GM12878 (cell line): ENCODE measurements around the gene CCNC. TPM values are rescaled to one million over a fixed set of nuclear protein-coding genes. Genes with fewer than 3 reads are reported as not detected.

Source experiments
- ATAC-seq: fragments of 200-7000 bp; cut with Tn5 transposase; 3 replicates; pipeline ENCODE4 v1.9.1; 2020; ENCODE audit warnings: mild to moderate bottlenecking, moderate library complexity
- BruUV-seq: library from RNA; stranded (reverse); fragments of 400-500 nt; replicated peaks from 2 replicates; lab custom pipeline; 2021; lab: Mats Ljungman, UMichigan
- CTCF ChIA-PET: fragments of 300-600 bp; sonication (Branson Sonifier 250); formaldehyde crosslinking; extraction: SDS; loops from one replicate; lab custom pipeline; 2021; ENCODE audit warnings: inconsistent platforms; lab: Yijun Ruan, JAX
- POLR2A ChIA-PET: fragments of 350-600 bp; formaldehyde crosslinking; extraction: SDS; loops from one replicate; lab custom pipeline; 2021; ENCODE audit warnings: inconsistent platforms; lab: Charles Lee
- RAD21 ChIA-PET: fragments of 300-600 bp; sonication (Branson Sonifier 250); formaldehyde crosslinking; loops from one replicate; lab custom pipeline; 2023; ENCODE audit warnings: antibody characterized with exemption; ENCODE audit not compliant: unreplicated experiment; lab: Charles Lee
- SMC1A ChIA-PET: fragments of 300-600 bp; sonication (Branson Sonifier 250); formaldehyde crosslinking; loops from one replicate; lab custom pipeline; 2023; ENCODE audit not compliant: unreplicated experiment, uncharacterized antibody; lab: Charles Lee
- DNase-seq: peaks from one replicate; pipeline ENCODE4 v3.0.0-alpha.2; 2011; ENCODE audit warnings: low read depth, low spot score
- FAIRE-seq: peaks from 3 replicates; lab custom pipeline; 2011; peaks lifted over from hg19 to GRCh38; lab: Jason Lieb, UNC
- H2AFZ ChIP-seq: 2 replicates; pipeline ENCODE4 v1.6.0; 2011; ENCODE audit warnings: low read depth, low read length, control low read depth; ENCODE audit not compliant: control insufficient read depth
- H3K27ac ChIP-seq: 2 replicates; pipeline ENCODE4 v1.5.1; 2011; ENCODE audit warnings: control low read depth; ENCODE audit not compliant: control insufficient read depth, insufficient read depth
- H3K27me3 ChIP-seq, 2 experiments: replicated peaks in 1 of 2; 2 replicates each; pipeline versions ENCODE4 v1.6.0 to v1.6.1; 2011; ENCODE audit warnings: low read length in 1 of 2; ENCODE audit not compliant: control insufficient read depth in 2 of 2, insufficient read depth in 2 of 2
- H3K36me3 ChIP-seq, 2 experiments: 2 replicates each; pipeline ENCODE4 v1.5.1; 2011; ENCODE audit warnings: low read length in 1 of 2; ENCODE audit not compliant: control insufficient read depth in 2 of 2, insufficient read depth in 2 of 2
- H3K4me1 ChIP-seq: 2 replicates; pipeline ENCODE4 v1.6.1; 2011; ENCODE audit warnings: mild to moderate bottlenecking, low read length, moderate library complexity, mixed read lengths; ENCODE audit not compliant: control insufficient read depth, insufficient read depth
- H3K4me2 ChIP-seq: 2 replicates; pipeline ENCODE4 v1.6.0; 2011; ENCODE audit warnings: control low read depth; ENCODE audit not compliant: control insufficient read depth, insufficient read depth
- H3K4me3 ChIP-seq: fragments of 200-600 bp; sonication (generic); 2 replicates; pipeline ENCODE4 v1.5.1; 2016
- H3K79me2 ChIP-seq: 2 replicates; pipeline ENCODE4 v1.6.0; 2011; ENCODE audit warnings: low read length; ENCODE audit not compliant: control insufficient read depth, insufficient read depth
- H3K9ac ChIP-seq: 2 replicates; pipeline ENCODE4 v1.8.0; 2011; ENCODE audit warnings: low read length, control low read depth, mixed read lengths; ENCODE audit not compliant: control insufficient read depth, insufficient read depth
- H3K9me3 ChIP-seq: replicated peaks from 3 replicates; pipeline ENCODE4 v1.5.1; 2011; ENCODE audit warnings: mild to moderate bottlenecking, low read length; ENCODE audit not compliant: control insufficient read depth, insufficient read depth
- H4K20me1 ChIP-seq: 2 replicates; pipeline ENCODE4 v1.6.0; 2011; ENCODE audit not compliant: control insufficient read depth, insufficient read depth
- ASH2L ChIP-seq: fragments of 300-600, 200-600 bp; sonication (generic); IDR thresholded peaks from 2 replicates; pipeline ENCODE4 v1.6.1; 2017; ENCODE audit warnings: low read depth, mild to moderate bottlenecking, borderline replicate concordance
- CHD4 ChIP-seq: fragments of 200-600 bp; sonication (generic); IDR thresholded peaks from 2 replicates; pipeline ENCODE4 v1.6.1; 2016; ENCODE audit warnings: mild to moderate bottlenecking
- ESRRA ChIP-seq: IDR thresholded peaks from 2 replicates; pipeline ENCODE4 v1.6.1; 2012; ENCODE audit warnings: mild to moderate bottlenecking, low read length, improper control_type of control experiment
- FOS ChIP-seq: IDR thresholded peaks from 3 replicates; pipeline ENCODE4 v1.6.1; 2011; ENCODE audit warnings: borderline replicate concordance; ENCODE audit not compliant: insufficient read length; ENCODE audit errors: extremely low read depth
- FOXK2 ChIP-seq: fragments of 450-650 bp; IDR thresholded peaks from 2 replicates; pipeline ENCODE4 v1.6.1; 2017; ENCODE audit warnings: mild to moderate bottlenecking, moderate library complexity
- SP1 ChIP-seq: IDR thresholded peaks from one replicate; pipeline ENCODE4 v1.6.1; 2011; ENCODE audit warnings: low read depth, low read length
- WGBS: methylation state at CpG from one replicate; pipeline ENCODE4 v1.1.6; 2016; ENCODE audit warnings: low lambda C conversion rate; ENCODE audit not compliant: insufficient replicate concordance, insufficient coverage; ENCODE audit errors: missing lambda C conversion rate; 5-methylcytosine and 5-hydroxymethylcytosine counted together
- in situ Hi-C: fragments of 300-500 bp; cut with MboI; formaldehyde crosslinking; loops from 9 replicates; pipeline ENCODE4 v1.14.3; 2018; ENCODE audit warnings: mixed read lengths
- intact Hi-C: fragments of 100-400 bp; cut with micrococcal nuclease; formaldehyde crosslinking; loops from one replicate; pipeline ENCODE4 v1.14.2; 2022; ENCODE audit not compliant: unreplicated experiment
- polyA plus RNA-seq, 11 experiments: library from polyadenylated mRNA; depleted of rRNA in 4 of 11; unstranded in 6 of 11; stranded (reverse) in 5 of 11; fragments of >200 nt; fragmentation: Nextera tagmentation in 4 of 11; fragmentation: Illumina TruSeq in 1 of 11; extraction: Ambion mirVana in 4 of 11; extraction: Trizol in 1 of 11; gene quantifications; 1 replicate in 1 of 11; 2 replicates in 10 of 11; pipeline versions ENCODE4 v1.2.1 to v1.2.3, GENCODE V29; 2011 to 2016; ENCODE audit warnings: inconsistent platforms in 2 of 11, missing spikeins in 2 of 11, low read depth in 1 of 11
- total RNA-seq, 4 experiments: library from RNA; depleted of rRNA in 3 of 4; stranded (reverse); fragments of >200 nt in 3 of 4; fragmentation: Illumina TruSeq in 1 of 4; extraction: Trizol in 1 of 4; gene quantifications; 2 replicates each; pipeline versions ENCODE4 v1.2.1 to v1.2.3, GENCODE V29; 2013 to 2021
- TF ChIP-seq, protein P1 (sequence below): IDR thresholded peaks from 2 replicates; pipeline ENCODE4 v1.6.1; 2011; ENCODE audit warnings: borderline replicate concordance, low read depth, mild to moderate bottlenecking, moderate library complexity, mixed read lengths, low read length; ENCODE audit not compliant: insufficient read depth; ENCODE audit errors: extremely low read length
- TF ChIP-seq, protein P2 (sequence below), 3 experiments: IDR thresholded peaks in 2 of 3; conservative IDR thresholded peaks in 1 of 3; 2 replicates each; pipeline ENCODE4 v1.5.1; 2011; ENCODE audit warnings: low read depth in 3 of 3, low read length in 3 of 3, mild to moderate bottlenecking in 3 of 3, control low read depth in 2 of 3, moderate library complexity in 2 of 3, inconsistent platforms in 1 of 3, mixed read lengths in 1 of 3; ENCODE audit not compliant: control insufficient read depth in 2 of 3, insufficient read depth in 1 of 3; ENCODE audit errors: extremely low read depth in 1 of 3
- TF ChIP-seq, protein P3 (sequence below): fragments of 450-650 bp; IDR thresholded peaks from 2 replicates; pipeline ENCODE4 v1.6.1; 2017; ENCODE audit warnings: mild to moderate bottlenecking, moderate library complexity

The CCNC gene
- total and polyA plus RNA-seq, 10 of the 15 experiments (the other 5 are each of a cell fraction or from before 2014, with no cell fraction given), result 68.5 to 168 (median 99.4) TPM

DNA sequence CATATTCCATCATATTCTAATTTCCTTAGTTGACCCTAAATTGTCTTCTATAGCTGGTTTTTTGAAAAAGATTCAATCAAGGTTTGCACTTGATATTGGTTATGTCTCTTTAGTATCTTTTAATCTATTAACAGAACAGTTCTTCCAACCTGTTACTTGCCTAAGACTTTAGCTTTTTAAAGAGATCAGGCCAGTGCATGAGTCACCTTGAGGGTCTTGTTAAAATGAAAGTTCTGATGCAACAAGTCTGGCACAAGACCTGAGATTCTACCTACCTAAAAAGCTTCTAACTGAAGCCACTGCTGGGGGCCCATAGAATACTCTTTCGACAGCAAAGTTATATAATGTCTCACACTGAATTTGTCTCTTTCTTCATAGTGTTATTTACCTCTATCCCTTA is 56.4 kb downstream of the CCNC start:
- Histone ChIP-seq H3K9me3 (no peaks in the 10 kb centered on the region), H3K4me2 (no peak overlapping the region), H4K20me1 (no peaks in the 10 kb centered on the region), H2AFZ (no peak overlapping the region), H3K27me3 (no peaks in the 10 kb centered on the region), H3K9ac (no peak overlapping the region), H3K36me3 (peaks cover 0 to 5% of the 10 kb centered on the region in 2 experiments; a peak in 1 of 4 replicates), H3K27ac (no peak overlapping the region), H3K79me2 (peaks cover 38% of the 10 kb centered on the region), H3K4me3 (no peak overlapping the region), H3K4me1 (peaks cover 9% of the 10 kb centered on the region; the same call in 1 of the 2 replicates)
- in situ Hi-C loops, result no loop called here
- BruUV-seq, result no TSS peak
- ChIA-PET SMC1A (interaction anchor here (0.8 to 3.5 kb wide), 9 partner anchors 8 to 234 kb away, joined by 3 to 30 read pairs (median 4); partner anchors contain the start of gene CCNC), CTCF (interaction anchor here (1.0 to 1.6 kb wide), 6 partner anchors 11 to 181 kb away, joined by 3 to 6 read pairs (median 3); no protein-coding TSS in a partner anchor), RAD21 (interaction anchor here (0.8 to 1.7 kb wide), 5 partner anchors 8 to 233 kb away, joined by 3 to 6 read pairs (median 3); partner anchors contain the start of gene CCNC), POLR2A (interaction anchor here (0.8 to 3.5 kb wide), 4 partner anchors 8 to 62 kb away, joined by 3 to 12 read pairs (median 3); no protein-coding TSS in a partner anchor)
- FAIRE-seq (no peak), DNase-seq (no peak), ATAC-seq (no peak)
- WGBS, result 97% methylated on average over 1 of the region's 1 CpG
- intact Hi-C loops, result no loop called here
- TF ChIP-seq SP1, result no peak
- no peak for TF ChIP-seq CHD4
- TF ChIP-seq, protein P1, sequence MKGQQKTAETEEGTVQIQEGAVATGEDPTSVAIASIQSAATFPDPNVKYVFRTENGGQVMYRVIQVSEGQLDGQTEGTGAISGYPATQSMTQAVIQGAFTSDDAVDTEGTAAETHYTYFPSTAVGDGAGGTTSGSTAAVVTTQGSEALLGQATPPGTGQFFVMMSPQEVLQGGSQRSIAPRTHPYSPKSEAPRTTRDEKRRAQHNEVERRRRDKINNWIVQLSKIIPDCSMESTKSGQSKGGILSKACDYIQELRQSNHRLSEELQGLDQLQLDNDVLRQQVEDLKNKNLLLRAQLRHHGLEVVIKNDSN, result no peak
- TF ChIP-seq FOXK2, result no peak
- TF ChIP-seq, protein P2, sequence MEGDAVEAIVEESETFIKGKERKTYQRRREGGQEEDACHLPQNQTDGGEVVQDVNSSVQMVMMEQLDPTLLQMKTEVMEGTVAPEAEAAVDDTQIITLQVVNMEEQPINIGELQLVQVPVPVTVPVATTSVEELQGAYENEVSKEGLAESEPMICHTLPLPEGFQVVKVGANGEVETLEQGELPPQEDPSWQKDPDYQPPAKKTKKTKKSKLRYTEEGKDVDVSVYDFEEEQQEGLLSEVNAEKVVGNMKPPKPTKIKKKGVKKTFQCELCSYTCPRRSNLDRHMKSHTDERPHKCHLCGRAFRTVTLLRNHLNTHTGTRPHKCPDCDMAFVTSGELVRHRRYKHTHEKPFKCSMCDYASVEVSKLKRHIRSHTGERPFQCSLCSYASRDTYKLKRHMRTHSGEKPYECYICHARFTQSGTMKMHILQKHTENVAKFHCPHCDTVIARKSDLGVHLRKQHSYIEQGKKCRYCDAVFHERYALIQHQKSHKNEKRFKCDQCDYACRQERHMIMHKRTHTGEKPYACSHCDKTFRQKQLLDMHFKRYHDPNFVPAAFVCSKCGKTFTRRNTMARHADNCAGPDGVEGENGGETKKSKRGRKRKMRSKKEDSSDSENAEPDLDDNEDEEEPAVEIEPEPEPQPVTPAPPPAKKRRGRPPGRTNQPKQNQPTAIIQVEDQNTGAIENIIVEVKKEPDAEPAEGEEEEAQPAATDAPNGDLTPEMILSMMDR (IDR thresholded peaks at IDR 0.05 in 2 of 3, conservative IDR thresholded peaks at IDR 0.05 in 1 of 3; ENCODE audit: control insufficient read depth in 2 of 3, extremely low read depth in 1 of 3, insufficient read depth in 1 of 3, low read depth in 3 of 3, low read length in 3 of 3), result no peak
- no peak for TF ChIP-seq FOS
- no peak for TF ChIP-seq ESRRA
- TF ChIP-seq ASH2L, result no peak
- TF ChIP-seq, protein P3, sequence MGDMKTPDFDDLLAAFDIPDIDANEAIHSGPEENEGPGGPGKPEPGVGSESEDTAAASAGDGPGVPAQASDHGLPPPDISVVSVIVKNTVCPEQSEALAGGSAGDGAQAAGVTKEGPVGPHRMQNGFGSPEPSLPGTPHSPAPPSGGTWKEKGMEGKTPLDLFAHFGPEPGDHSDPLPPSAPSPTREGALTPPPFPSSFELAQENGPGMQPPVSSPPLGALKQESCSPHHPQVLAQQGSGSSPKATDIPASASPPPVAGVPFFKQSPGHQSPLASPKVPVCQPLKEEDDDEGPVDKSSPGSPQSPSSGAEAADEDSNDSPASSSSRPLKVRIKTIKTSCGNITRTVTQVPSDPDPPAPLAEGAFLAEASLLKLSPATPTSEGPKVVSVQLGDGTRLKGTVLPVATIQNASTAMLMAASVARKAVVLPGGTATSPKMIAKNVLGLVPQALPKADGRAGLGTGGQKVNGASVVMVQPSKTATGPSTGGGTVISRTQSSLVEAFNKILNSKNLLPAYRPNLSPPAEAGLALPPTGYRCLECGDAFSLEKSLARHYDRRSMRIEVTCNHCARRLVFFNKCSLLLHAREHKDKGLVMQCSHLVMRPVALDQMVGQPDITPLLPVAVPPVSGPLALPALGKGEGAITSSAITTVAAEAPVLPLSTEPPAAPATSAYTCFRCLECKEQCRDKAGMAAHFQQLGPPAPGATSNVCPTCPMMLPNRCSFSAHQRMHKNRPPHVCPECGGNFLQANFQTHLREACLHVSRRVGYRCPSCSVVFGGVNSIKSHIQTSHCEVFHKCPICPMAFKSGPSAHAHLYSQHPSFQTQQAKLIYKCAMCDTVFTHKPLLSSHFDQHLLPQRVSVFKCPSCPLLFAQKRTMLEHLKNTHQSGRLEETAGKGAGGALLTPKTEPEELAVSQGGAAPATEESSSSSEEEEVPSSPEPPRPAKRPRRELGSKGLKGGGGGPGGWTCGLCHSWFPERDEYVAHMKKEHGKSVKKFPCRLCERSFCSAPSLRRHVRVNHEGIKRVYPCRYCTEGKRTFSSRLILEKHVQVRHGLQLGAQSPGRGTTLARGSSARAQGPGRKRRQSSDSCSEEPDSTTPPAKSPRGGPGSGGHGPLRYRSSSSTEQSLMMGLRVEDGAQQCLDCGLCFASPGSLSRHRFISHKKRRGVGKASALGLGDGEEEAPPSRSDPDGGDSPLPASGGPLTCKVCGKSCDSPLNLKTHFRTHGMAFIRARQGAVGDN, result no peak
